SH-SY5Y (cell line): ENCODE results near the gene PARM1.

Experiments used
- GATA2 ChIP-seq: IDR thresholded peaks from 2 replicates; pipeline ENCODE4 v1.6.1; 2011; ENCODE audit warnings: mild to moderate bottlenecking, low read depth, low read length
- GATA3 ChIP-seq: IDR thresholded peaks from 2 replicates; pipeline ENCODE4 v1.6.1; 2011; ENCODE audit warnings: low read depth, mild to moderate bottlenecking, low read length, moderate library complexity

- TF ChIP-seq GATA3 = no peak
- TF ChIP-seq GATA2 = no peak
These were observed 113.7 kb downstream of the PARM1 start for GRCh38 chr4:75046641-75047040.
